Testis (tissue), 3 donors: ENCODE results near the gene SLC25A33. TPM values are rescaled to one million over a fixed set of nuclear protein-coding genes. Genes with fewer than 3 reads are reported as not detected.

Source experiments
- DNase-seq: peaks from one replicate; pipeline ENCODE4 v3.0.0-alpha.2; 2019
- H3K27ac ChIP-seq, 2 donors: fragments of 200-600 bp; sonication (generic); one replicate each; pipeline ENCODE4 v1.5.1; 2019
- H3K27me3 ChIP-seq: fragments of 200-600 bp; sonication (generic); one replicate; pipeline ENCODE4 v1.5.1; 2019
- H3K36me3 ChIP-seq: fragments of 200-600 bp; sonication (generic); one replicate; pipeline ENCODE4 v1.5.1; 2017; ENCODE audit warnings: low read depth; ENCODE audit errors: missing control alignments
- H3K4me1 ChIP-seq: fragments of 200-600 bp; sonication (generic); one replicate; pipeline ENCODE4 v1.5.1; 2019
- H3K4me3 ChIP-seq, 2 donors: fragments of 200-600 bp; sonication (generic); one replicate each; pipeline ENCODE4 v1.5.1; 2017 to 2019
- H3K9me3 ChIP-seq: fragments of 200-600 bp; sonication (generic); one replicate; pipeline ENCODE4 v1.5.1; 2017
- CTCF ChIP-seq, 3 experiments: fragments of 450-650 bp in 2 of 3; fragments of 200-600 bp in 1 of 3; sonication (generic) in 1 of 3; IDR thresholded peaks; one replicate each; pipeline ENCODE4 v1.5.1; 2016 to 2019; ENCODE audit warnings: antibody characterized with exemption in 3 of 3, mild to moderate bottlenecking in 2 of 3, moderate library complexity in 1 of 3
- POLR2A ChIP-seq: fragments of 450-650 bp; IDR thresholded peaks from one replicate; pipeline ENCODE4 v1.6.1; 2017; ENCODE audit warnings: antibody characterized with exemption, mild to moderate bottlenecking, moderate library complexity
- WGBS, 2 donors: methylation state at CpG; one replicate each; pipeline ENCODE4 v1.1.5; 2018; 5-methylcytosine and 5-hydroxymethylcytosine counted together
- intact Hi-C: fragments of 100-400 bp; cut with DNase I; formaldehyde crosslinking; loops from one replicate; pipeline ENCODE4 v1.15.1; 2023; ENCODE audit warnings: low total_unique reads
- polyA plus RNA-seq: library from polyadenylated mRNA; stranded (reverse); fragments of 350-450 nt; fragmentation: Illumina TruSeq; extraction: RNeasy Lipid Tissue Mini Kit (QIAGEN cat#74804); gene quantifications from one replicate; pipeline ENCODE4 v1.2.3, GENCODE V29; 2014; ENCODE audit warnings: low read depth, low replicate concordance; ENCODE audit not compliant: insufficient read depth
- total RNA-seq, 2 donors: library from RNA; depleted of rRNA; stranded (reverse); fragments of >200 nt; gene quantifications; one replicate each; pipeline ENCODE4 v1.2.3, GENCODE V29; 2016

SLC25A33 gene
- total and polyA plus RNA-seq, 3 donors from 2014 or later = 16.3 to 26.0 (median 17.4) TPM

DNA sequence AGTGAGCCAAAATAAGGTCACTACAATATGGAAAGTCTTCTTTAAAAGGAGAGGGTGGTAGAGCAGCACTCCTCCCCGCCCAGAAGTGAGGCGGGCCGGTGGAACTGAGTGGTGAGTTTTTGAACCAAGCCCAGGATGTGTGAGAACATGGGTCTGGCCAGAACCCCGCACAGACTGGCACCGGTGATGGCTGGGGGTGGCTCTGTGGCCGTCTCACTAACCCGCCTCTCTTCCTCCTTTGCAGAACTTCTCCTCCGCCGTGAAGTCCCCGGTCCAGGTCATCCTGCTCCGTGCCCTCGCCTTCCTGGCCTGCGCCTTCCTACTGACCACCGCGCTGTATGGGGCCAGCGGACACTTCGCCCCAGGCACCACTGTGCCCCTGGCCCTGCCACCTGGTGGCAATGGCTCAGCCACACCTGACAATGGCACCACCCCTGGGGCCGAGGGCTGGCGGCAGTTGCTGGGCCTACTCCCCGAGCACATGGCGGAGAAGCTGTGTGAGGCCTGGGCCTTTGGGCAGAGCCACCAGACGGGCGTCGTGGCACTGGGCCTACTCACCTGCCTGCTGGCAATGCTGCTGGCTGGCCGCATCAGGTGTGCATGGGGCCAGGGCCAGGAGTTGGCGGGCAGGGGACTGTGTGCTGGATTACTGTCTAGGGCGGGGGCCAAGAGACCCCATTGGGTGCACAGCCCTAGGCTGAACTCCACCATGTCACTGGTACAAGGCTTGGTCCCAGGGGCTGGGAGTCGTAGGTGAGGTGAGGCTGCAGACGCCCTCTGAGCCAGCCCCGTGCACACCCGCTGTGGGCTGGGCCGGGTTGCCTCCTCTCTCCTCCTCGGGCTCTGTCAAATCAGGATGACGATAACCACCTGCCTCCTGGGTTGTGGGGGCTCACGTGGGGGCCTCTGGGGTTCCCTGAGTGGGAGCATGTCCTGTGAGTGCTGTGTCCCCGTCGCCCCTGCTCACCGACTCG, 61.9 kb downstream of the SLC25A33 start:
- WGBS, 2 donors = 91 to 95% methylated on average over 8 to 38 of the region's 39 CpGs
- TF ChIP-seq CTCF (IDR thresholded peaks at IDR 0.05) (no peak), POLR2A (no peak)
- no peak overlapping the region for H3K27ac ChIP-seq
- intact Hi-C loops = no loop called here
- H3K27me3 ChIP-seq = no peaks in the 10 kb centered on the region
- peaks cover 14% of the 10 kb centered on the region for H3K4me1 ChIP-seq
- no peaks in the 10 kb centered on the region for H3K36me3 ChIP-seq
- no peak for DNase-seq
- no peaks in the 10 kb centered on the region for H3K9me3 ChIP-seq
- no peak overlapping the region for H3K4me3 ChIP-seq

DNA sequence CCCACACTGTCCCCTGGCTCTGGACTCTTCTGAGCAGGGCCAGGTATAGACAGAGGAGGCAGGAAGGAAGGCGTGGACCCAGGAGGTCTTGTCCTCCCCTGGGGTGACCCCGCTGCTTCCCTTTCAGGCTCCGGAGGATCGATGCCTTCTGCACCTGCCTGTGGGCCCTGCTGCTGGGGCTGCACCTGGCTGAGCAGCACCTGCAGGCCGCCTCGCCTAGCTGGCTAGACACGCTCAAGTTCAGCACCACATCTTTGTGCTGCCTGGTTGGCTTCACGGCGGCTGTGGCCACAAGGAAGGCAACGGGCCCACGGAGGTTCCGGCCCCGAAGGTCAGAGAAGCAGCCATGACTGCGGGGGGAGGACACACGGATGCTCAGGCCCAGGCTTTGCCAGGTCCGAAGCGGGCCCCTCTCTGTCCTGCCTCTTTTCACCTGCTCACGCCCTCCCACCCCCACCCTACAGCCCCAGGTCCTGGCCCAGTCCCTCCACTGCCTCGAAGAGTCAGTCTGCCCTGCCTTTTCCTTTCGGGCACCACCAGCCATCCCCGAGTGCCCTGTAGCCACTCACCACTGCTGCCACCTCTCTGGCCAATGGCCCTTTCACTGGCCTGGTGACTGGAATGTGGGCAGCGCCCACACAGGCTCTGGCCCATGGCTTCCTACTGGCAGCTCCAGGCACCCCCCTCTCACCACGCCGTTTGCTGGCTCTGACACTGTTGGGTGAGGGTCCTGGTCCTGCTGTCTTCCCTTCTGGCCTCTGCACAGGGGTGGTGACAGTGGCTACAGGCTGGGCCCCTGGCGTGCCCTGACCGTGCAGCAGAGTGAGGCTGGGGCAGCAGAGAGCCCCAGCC, 62.9 kb downstream of the SLC25A33 start:
- no peak overlapping the region for H3K27ac ChIP-seq
- no peaks in the 10 kb centered on the region for H3K27me3 ChIP-seq
- no peak overlapping the region for H3K4me3 ChIP-seq
- no peak for DNase-seq
- H3K9me3 ChIP-seq = no peaks in the 10 kb centered on the region
- peaks cover 4% of the 10 kb centered on the region for H3K4me1 ChIP-seq
- 91 to 98% methylated on average over 19 to 26 of the region's 26 CpGs for WGBS, 2 donors
- TF ChIP-seq CTCF (IDR thresholded peaks at IDR 0.05) (no peak), POLR2A (no peak)
- H3K36me3 ChIP-seq = no peaks in the 10 kb centered on the region
- intact Hi-C loops = no loop called here

GRCh38 chr1:9602794-9603167, 63.5 kb downstream of the SLC25A33 start:
- WGBS, 2 donors = 90 to 100% methylated on average over 2 to 9 of the region's 9 CpGs
- TF ChIP-seq POLR2A (no peak), CTCF (IDR thresholded peaks at IDR 0.05) (no peak)
- intact Hi-C loops = no loop called here
- Histone ChIP-seq H3K27me3 (no peaks in the 10 kb centered on the region), H3K4me3 (no peak overlapping the region), H3K4me1 (no peaks in the 10 kb centered on the region), H3K27ac (no peak overlapping the region), H3K9me3 (no peaks in the 10 kb centered on the region), H3K36me3 (no peaks in the 10 kb centered on the region)
- DNase-seq = no peak

- Histone ChIP-seq H3K36me3 (no peaks in the 10 kb centered on the region), H3K4me3 (no peak overlapping the region), H3K27me3 (no peaks in the 10 kb centered on the region), H3K27ac (no peak overlapping the region), H3K4me1 (no peaks in the 10 kb centered on the region), H3K9me3 (no peaks in the 10 kb centered on the region)
- DNase-seq = no peak
- TF ChIP-seq CTCF (IDR thresholded peaks at IDR 0.05) (no peak), POLR2A (no peak)
- WGBS, 2 donors = 91% methylated on average over 14 of the region's 14 CpGs; no CpG with 5 or more reads in 1 of the 2 donors
- intact Hi-C loops = no loop called here
These were observed 64.0 kb downstream of the SLC25A33 start for GRCh38 chr1:9603307-9603706.
